HepG2 (cell line): Measurements from ENCODE around the gene BST2. TPM values are rescaled to one million over a fixed set of nuclear protein-coding genes. Genes with fewer than 3 reads are reported as not detected.

Source experiments
- DNMT1 ChIP-seq: sonication (generic); formaldehyde crosslinking; IDR thresholded peaks from 2 replicates; pipeline ENCODE4 v1.5.1; 2020; ENCODE audit warnings: mild to moderate bottlenecking, missing genetic modification reagents
- DPF2 ChIP-seq: sonication (generic); formaldehyde crosslinking; IDR thresholded peaks from 2 replicates; pipeline ENCODE4 v1.4.0; 2020; ENCODE audit warnings: mild to moderate bottlenecking, low read depth, missing genetic modification reagents, borderline replicate concordance
- FIP1L1 ChIP-seq: fragments of 200-400 bp; formaldehyde crosslinking; IDR thresholded peaks from 2 replicates; pipeline ENCODE4 v1.6.1; 2018; ENCODE audit warnings: low read depth, mild to moderate bottlenecking, low read length, moderate library complexity, borderline replicate concordance; ENCODE audit not compliant: insufficient read depth
- FOXC1 ChIP-seq: sonication (generic); formaldehyde crosslinking; IDR thresholded peaks from 2 replicates; pipeline ENCODE4 v1.8.0; 2022; ENCODE audit warnings: mild to moderate bottlenecking, missing genetic modification reagents, borderline replicate concordance
- GABPB1 ChIP-seq: IDR thresholded peaks from 2 replicates; pipeline ENCODE4 v1.6.1; 2016; ENCODE audit warnings: mild to moderate bottlenecking, missing genetic modification reagents, moderate library complexity, missing compliant biosample characterization
- HCFC1 ChIP-seq: fragments of 150-350 bp; IDR thresholded peaks from 2 replicates; pipeline ENCODE4 v1.6.1; 2014; ENCODE audit warnings: low read depth, low read length
- HES4 ChIP-seq: sonication (generic); formaldehyde crosslinking; IDR thresholded peaks from 2 replicates; pipeline ENCODE4 v1.9.0; 2021; ENCODE audit warnings: mild to moderate bottlenecking, missing genetic modification reagents, borderline replicate concordance
- HHEX ChIP-seq: IDR thresholded peaks from 2 replicates; pipeline ENCODE4 v1.6.1; 2016; ENCODE audit warnings: control low read depth
- HNF4A ChIP-seq: sonication (generic); formaldehyde crosslinking; IDR thresholded peaks from 2 replicates; pipeline ENCODE4 v1.4.0; 2020; ENCODE audit warnings: missing genetic modification reagents
- KLF13 ChIP-seq: sonication (generic); formaldehyde crosslinking; IDR thresholded peaks from 2 replicates; pipeline ENCODE4 v1.4.0; 2020; ENCODE audit warnings: mild to moderate bottlenecking, missing genetic modification reagents
- MAF1 ChIP-seq: sonication (generic); formaldehyde crosslinking; IDR thresholded peaks from 2 replicates; pipeline ENCODE4 v1.5.0; 2020; ENCODE audit warnings: missing genetic modification reagents, borderline replicate concordance
- MBD4 ChIP-seq: IDR thresholded peaks from 2 replicates; pipeline ENCODE4 v1.6.1; 2012; ENCODE audit warnings: low read length, inconsistent platforms, borderline replicate concordance
- MZF1 ChIP-seq: sonication (generic); formaldehyde crosslinking; IDR thresholded peaks from 2 replicates; pipeline ENCODE4 v1.8.1; 2023; ENCODE audit warnings: mild to moderate bottlenecking, missing genetic modification reagents, borderline replicate concordance
- NR2F6 ChIP-seq, 2 experiments: IDR thresholded peaks; 2 replicates each; pipeline ENCODE4 v1.6.1; 2016; ENCODE audit warnings: antibody characterized with exemption in 1 of 2, mild to moderate bottlenecking in 1 of 2
- PHB2 ChIP-seq: fragments of 450-650 bp; IDR thresholded peaks from 2 replicates; pipeline ENCODE4 v1.6.1; 2018; ENCODE audit not compliant: partially characterized antibody
- POLR2AphosphoS2 ChIP-seq: IDR thresholded peaks from 2 replicates; pipeline ENCODE4 v1.6.1; 2011; ENCODE audit warnings: low read depth, low read length, improper control_type of control experiment
- RCOR2 ChIP-seq: IDR thresholded peaks from 2 replicates; pipeline ENCODE4 v1.6.1; 2016; ENCODE audit warnings: missing biosample characterization, missing genetic modification reagents
- RFX5 ChIP-seq: IDR thresholded peaks from 2 replicates; pipeline ENCODE4 v1.6.1; 2011; ENCODE audit warnings: low read depth, low read length, improper control_type of control experiment
- RXRA ChIP-seq: sonication (generic); formaldehyde crosslinking; IDR thresholded peaks from 2 replicates; pipeline ENCODE4 v1.5.1; 2020; ENCODE audit warnings: missing genetic modification reagents
- RXRB ChIP-seq: IDR thresholded peaks from 2 replicates; pipeline ENCODE4 v1.6.1; 2016; ENCODE audit warnings: borderline replicate concordance, missing genetic modification reagents, missing compliant biosample characterization
- SCMH1 ChIP-seq: sonication (generic); formaldehyde crosslinking; IDR thresholded peaks from 2 replicates; pipeline ENCODE4 v1.9.0; 2021; ENCODE audit warnings: missing genetic modification reagents, mild to moderate bottlenecking, borderline replicate concordance
- SP4 ChIP-seq: sonication (generic); formaldehyde crosslinking; IDR thresholded peaks from 2 replicates; pipeline ENCODE4 v1.8.1; 2023; ENCODE audit warnings: mild to moderate bottlenecking, missing genetic modification reagents
- THAP11 ChIP-seq: IDR thresholded peaks from 2 replicates; pipeline ENCODE4 v1.6.1; 2016; ENCODE audit warnings: missing biosample characterization, missing genetic modification reagents
- WIZ ChIP-seq: sonication (generic); formaldehyde crosslinking; IDR thresholded peaks from 2 replicates; pipeline ENCODE4 v1.5.1; 2020; ENCODE audit warnings: mild to moderate bottlenecking, missing genetic modification reagents
- ZBTB7A ChIP-seq: sonication (generic); formaldehyde crosslinking; IDR thresholded peaks from 2 replicates; pipeline ENCODE4 v1.8.0; 2022; ENCODE audit warnings: mild to moderate bottlenecking, missing genetic modification reagents
- ZFP1 ChIP-seq: IDR thresholded peaks from 2 replicates; pipeline ENCODE4 v1.6.1; 2016
- ZNF430 ChIP-seq: sonication (generic); formaldehyde crosslinking; IDR thresholded peaks from 2 replicates; pipeline ENCODE4 v1.9.0; 2021; ENCODE audit warnings: mild to moderate bottlenecking, missing genetic modification reagents
- ZNF569 ChIP-seq: sonication (generic); formaldehyde crosslinking; IDR thresholded peaks from 2 replicates; pipeline ENCODE4 v1.5.0; 2020; ENCODE audit warnings: mild to moderate bottlenecking, missing genetic modification reagents, moderate library complexity, borderline replicate concordance
- ZNF616 ChIP-seq: sonication (generic); formaldehyde crosslinking; IDR thresholded peaks from 2 replicates; pipeline ENCODE4 v1.5.0; 2020; ENCODE audit warnings: low read depth, mild to moderate bottlenecking, missing genetic modification reagents
- ZNF777 ChIP-seq: sonication (generic); formaldehyde crosslinking; IDR thresholded peaks from 2 replicates; pipeline ENCODE4 v1.4.0; 2020; ENCODE audit warnings: missing genetic modification reagents
- ZNF891 ChIP-seq: sonication (generic); formaldehyde crosslinking; IDR thresholded peaks from 2 replicates; pipeline ENCODE4 v1.5.0; 2020; ENCODE audit warnings: mild to moderate bottlenecking, missing genetic modification reagents
- ZSCAN25 ChIP-seq: sonication (generic); formaldehyde crosslinking; IDR thresholded peaks from 2 replicates; pipeline ENCODE4 v1.8.0; 2022; ENCODE audit warnings: mild to moderate bottlenecking, missing genetic modification reagents
- polyA plus RNA-seq, 8 experiments: library from polyadenylated mRNA; depleted of rRNA in 3 of 8; stranded (reverse) in 7 of 8; unstranded in 1 of 8; fragments of >200 nt; fragmentation: Illumina TruSeq in 4 of 8; extraction: Trizol in 4 of 8; gene quantifications; 2 replicates each; pipeline versions ENCODE4 v1.2.1 to v1.2.3, GENCODE V29; 2011 to 2016; ENCODE audit warnings: low read depth in 4 of 8, missing spikeins in 1 of 8, mixed read lengths in 1 of 8; ENCODE audit not compliant: insufficient read depth in 1 of 8
- total RNA-seq, 5 experiments: library from RNA; depleted of rRNA; stranded (reverse); fragments of >200 nt; fragmentation: Illumina TruSeq; extraction: Trizol; gene quantifications; 2 replicates each; pipeline ENCODE4 v1.2.3, GENCODE V29; 2016; ENCODE audit warnings: low read depth in 1 of 5
- TF ChIP-seq, protein P1 (sequence below): sonication (generic); formaldehyde crosslinking; IDR thresholded peaks from 2 replicates; pipeline ENCODE4 v1.5.0; 2020; ENCODE audit warnings: missing genetic modification reagents, mild to moderate bottlenecking, borderline replicate concordance
- TF ChIP-seq, protein P2 (sequence below): sonication (generic); formaldehyde crosslinking; IDR thresholded peaks from 2 replicates; pipeline ENCODE4 v1.8.0; 2023; ENCODE audit warnings: mild to moderate bottlenecking, missing genetic modification reagents

The BST2 gene
- total and polyA plus RNA-seq, 2 of the 13 experiments (the other 11 are each of a cell fraction or from before 2014, with no cell fraction given) = 58.8 to 93.8 TPM

DNA sequence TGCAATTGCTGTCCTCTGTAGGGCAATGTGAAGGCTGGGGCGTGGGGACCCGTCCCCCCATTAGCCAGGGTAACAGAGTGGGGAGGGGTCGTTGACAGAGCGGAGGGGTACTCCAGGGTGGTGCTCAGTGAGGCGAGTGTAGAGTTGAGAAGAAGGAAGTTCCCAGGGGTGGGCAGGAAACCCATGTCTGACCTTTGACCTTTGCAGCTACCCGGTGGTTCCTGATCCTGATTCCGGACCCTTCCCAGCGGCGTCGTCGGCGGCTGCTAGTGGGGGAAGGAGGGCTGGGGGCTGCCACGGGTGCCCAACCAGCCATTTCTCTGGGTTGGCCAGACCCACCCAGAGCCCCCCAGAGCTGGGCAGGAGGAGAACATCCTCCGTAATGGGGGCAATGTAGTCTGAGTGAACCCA is 26.2 kb downstream of the BST2 start (continued):
- TF ChIP-seq ZNF891 (CRISPR knock-in tag) = no peak
- TF ChIP-seq GABPB1 (CRISPR knock-in tag) = peak; percentile 48
- no peak for TF ChIP-seq RXRA (CRISPR knock-in tag)
- no peak for TF ChIP-seq ZNF777 (CRISPR knock-in tag)
- no peak for TF ChIP-seq RFX5
- TF ChIP-seq HES4 (CRISPR knock-in tag) = no peak
- TF ChIP-seq ZSCAN25 (CRISPR knock-in tag) = no peak
- TF ChIP-seq POLR2AphosphoS2 = no peak
- TF ChIP-seq ZNF616 (CRISPR knock-in tag) = no peak
- no peak for TF ChIP-seq SP4 (CRISPR knock-in tag)
- no peak for TF ChIP-seq FOXC1 (CRISPR knock-in tag)
- TF ChIP-seq FIP1L1 = no peak
- peak; percentile 81 for TF ChIP-seq NR2F6 (IDR thresholded peaks at IDR 0.05)
- peak; percentile 72 for TF ChIP-seq NR2F6 (CRISPR knock-in tag; IDR thresholded peaks at IDR 0.05)
- no peak for TF ChIP-seq ZFP1 (CRISPR knock-in tag)
- 0 out of 2 replicates have a peak, but pooled peaks have one; percentile 14 for TF ChIP-seq THAP11 (CRISPR knock-in tag)
- TF ChIP-seq, protein P1, sequence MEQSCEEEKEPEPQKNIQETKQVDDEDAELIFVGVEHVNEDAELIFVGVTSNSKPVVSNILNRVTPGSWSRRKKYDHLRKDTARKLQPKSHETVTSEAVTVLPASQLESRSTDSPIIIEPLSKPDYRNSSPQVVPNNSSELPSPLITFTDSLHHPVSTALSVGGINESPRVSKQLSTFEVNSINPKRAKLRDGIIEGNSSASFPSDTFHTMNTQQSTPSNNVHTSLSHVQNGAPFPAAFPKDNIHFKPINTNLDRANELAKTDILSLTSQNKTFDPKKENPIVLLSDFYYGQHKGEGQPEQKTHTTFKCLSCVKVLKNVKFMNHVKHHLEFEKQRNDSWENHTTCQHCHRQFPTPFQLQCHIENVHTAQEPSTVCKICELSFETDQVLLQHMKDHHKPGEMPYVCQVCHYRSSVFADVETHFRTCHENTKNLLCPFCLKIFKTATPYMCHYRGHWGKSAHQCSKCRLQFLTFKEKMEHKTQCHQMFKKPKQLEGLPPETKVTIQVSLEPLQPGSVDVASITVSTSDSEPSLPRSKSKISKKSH = peak; percentile 38; the same call in 1 of the 2 replicates
- TF ChIP-seq PHB2 = no peak
- peak; percentile 34 for TF ChIP-seq HNF4A
- no peak for TF ChIP-seq SCMH1 (CRISPR knock-in tag)
- TF ChIP-seq MAF1 (CRISPR knock-in tag) = no peak
- peak; percentile 74; the same call in 1 of the 2 replicates for TF ChIP-seq ZBTB7A (CRISPR knock-in tag)
- no peak for TF ChIP-seq WIZ (CRISPR knock-in tag)
- no peak for TF ChIP-seq ZNF430 (CRISPR knock-in tag)
- TF ChIP-seq HCFC1 = no peak
- no peak for TF ChIP-seq HHEX
- no peak for TF ChIP-seq RCOR2 (CRISPR knock-in tag)
- TF ChIP-seq ZNF569 (CRISPR knock-in tag) = no peak
- no peak for TF ChIP-seq MZF1 (CRISPR knock-in tag)
- TF ChIP-seq, protein P2, sequence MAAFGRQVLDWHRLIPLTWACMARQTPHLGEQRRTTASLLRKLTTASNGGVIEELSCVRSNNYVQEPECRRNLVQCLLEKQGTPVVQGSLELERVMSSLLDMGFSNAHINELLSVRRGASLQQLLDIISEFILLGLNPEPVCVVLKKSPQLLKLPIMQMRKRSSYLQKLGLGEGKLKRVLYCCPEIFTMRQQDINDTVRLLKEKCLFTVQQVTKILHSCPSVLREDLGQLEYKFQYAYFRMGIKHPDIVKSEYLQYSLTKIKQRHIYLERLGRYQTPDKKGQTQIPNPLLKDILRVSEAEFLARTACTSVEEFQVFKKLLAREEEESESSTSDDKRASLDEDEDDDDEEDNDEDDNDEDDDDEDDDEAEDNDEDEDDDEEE (CRISPR knock-in tag) = no peak
- TF ChIP-seq DNMT1 (CRISPR knock-in tag) = no peak
- no peak for TF ChIP-seq RXRB (CRISPR knock-in tag)
- no peak for TF ChIP-seq KLF13 (CRISPR knock-in tag)
- 0 out of 2 replicates have a peak, but pooled peaks have one; percentile 16 for TF ChIP-seq DPF2 (CRISPR knock-in tag)
- no peak for TF ChIP-seq MBD4
